PC-3 (cell line): Measurements from ENCODE around the gene POP4.

Source experiments
- CTCF ChIP-seq: fragments of 300-600 bp; sonication (generic); conservative IDR thresholded peaks from 2 replicates; pipeline ENCODE4 v1.5.1; 2017; ENCODE audit warnings: antibody characterized with exemption, low read depth, mild to moderate bottlenecking, low read length
- EZH2 ChIP-seq: fragments of 300-600 bp; sonication (generic); IDR thresholded peaks from one replicate; pipeline ENCODE4 v1.6.1; 2017; ENCODE audit warnings: antibody characterized with exemption, mild to moderate bottlenecking, low read length; ENCODE audit not compliant: unreplicated experiment
- EZH2phosphoT487 ChIP-seq: fragments of 300-600 bp; sonication (generic); IDR thresholded peaks from 2 replicates; pipeline ENCODE4 v1.6.1; 2018; ENCODE audit warnings: mild to moderate bottlenecking, antibody characterized with exemption, low read length, borderline replicate concordance

DNA sequence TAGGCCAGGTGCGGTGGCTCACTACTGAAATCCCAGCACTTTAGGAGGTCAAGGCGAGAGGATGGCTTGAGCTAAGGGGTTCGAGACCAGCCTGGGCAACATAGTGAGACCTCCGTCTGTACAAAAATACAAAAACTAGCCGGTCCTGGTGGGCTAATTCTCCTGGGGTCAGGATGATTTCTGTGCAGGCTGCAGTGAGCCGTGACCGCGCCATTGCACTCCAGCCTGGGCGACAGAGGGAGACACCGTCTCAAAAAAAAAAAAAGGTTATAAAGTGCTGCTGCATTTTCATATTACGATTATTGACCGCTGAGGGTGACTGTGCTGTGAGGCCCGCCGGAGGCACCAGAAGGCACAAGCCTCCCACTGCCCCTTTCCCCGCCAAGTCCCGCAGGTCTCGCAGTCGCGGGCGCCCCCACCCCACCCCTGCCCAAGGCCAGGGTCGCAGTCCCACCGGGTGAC lies 58.7 kb downstream of the POP4 start:
- TF ChIP-seq CTCF (no peak), EZH2phosphoT487 (no peak), EZH2 (no peak)
